Activated T-helper 1 cell treated with anti-CD3 and anti-CD28 coated beads, Interleukin-12 subunit alpha, Interleukin-12 subunit beta, Interleukin-2, Interleukin-4 antibody, amounts not matched to agents 30 ng/mL and 10 ng/mL and 1 ng/mL, durations not matched to agents 14 hours and 24 hours and 36 hours (primary cell): ENCODE results near the gene CENPF. TPM values are rescaled to one million over a fixed set of nuclear protein-coding genes. Genes with fewer than 3 reads are reported as not detected.

Source experiments
- DNase-seq: peaks from one replicate; pipeline ENCODE4 v3.0.0; 2021; ENCODE audit warnings: low spot score
- H3K27ac Mint-ChIP-seq: one replicate; pipeline ENCODE4 v1.8.0; 2021; ENCODE audit warnings: mild to moderate bottlenecking, mixed read lengths
- H3K27me3 Mint-ChIP-seq: one replicate; pipeline ENCODE4 v1.8.0; 2022; ENCODE audit warnings: mild to moderate bottlenecking, moderate library complexity, mixed read lengths; ENCODE audit not compliant: insufficient read depth
- H3K36me3 Mint-ChIP-seq: one replicate; pipeline ENCODE4 v1.8.0; 2021; ENCODE audit warnings: low read depth, mixed read lengths
- H3K4me1 Mint-ChIP-seq: one replicate; pipeline ENCODE4 v1.8.0; 2021; ENCODE audit warnings: low read depth, mixed read lengths
- H3K4me3 Mint-ChIP-seq: one replicate; pipeline ENCODE4 v1.8.0; 2021; ENCODE audit warnings: mild to moderate bottlenecking, moderate library complexity, mixed read lengths
- H3K9me3 Mint-ChIP-seq: one replicate; pipeline ENCODE4 v1.8.0; 2021; ENCODE audit warnings: mixed read lengths
- intact Hi-C: fragments of 100-400 bp; cut with micrococcal nuclease; formaldehyde crosslinking; loops from one replicate; pipeline ENCODE4 v1.15.1; 2024
- total RNA-seq: library from RNA; stranded (reverse); gene quantifications from 2 replicates; pipeline ENCODE4 v1.2.3, GENCODE V29; 2022

Gene CENPF
- total RNA-seq, 1 donor from 2014 or later = 51.7 TPM

GRCh38 chr1:214683621-214684020 lies 80.6 kb downstream of the CENPF start:
- no peak overlapping the region for H3K4me3 Mint-ChIP-seq

GRCh38 chr1:214685906-214686305 lies 82.9 kb downstream of the CENPF start:
- Mint-ChIP-seq H3K4me3 (no peak overlapping the region), H3K27ac (no peak overlapping the region), H3K27me3 (peaks cover 3% of the 10 kb centered on the region), H3K4me1 (no peaks in the 10 kb centered on the region), H3K36me3 (no peaks in the 10 kb centered on the region), H3K9me3 (no peaks in the 10 kb centered on the region)
- no peak for DNase-seq
- intact Hi-C loops = no loop called here

More at GRCh38 chr1:214683621-214684020, 80.6 kb downstream of the CENPF start:
- intact Hi-C loops = no loop called here
- H3K4me1 Mint-ChIP-seq = no peaks in the 10 kb centered on the region
- no peak overlapping the region for H3K27ac Mint-ChIP-seq
- DNase-seq = no peak
- H3K36me3 Mint-ChIP-seq = no peaks in the 10 kb centered on the region
- no peaks in the 10 kb centered on the region for H3K9me3 Mint-ChIP-seq
- peaks cover 6% of the 10 kb centered on the region for H3K27me3 Mint-ChIP-seq

GRCh38 chr1:214686497-214686896 lies 83.5 kb downstream of the CENPF start:
- Mint-ChIP-seq H3K9me3 (no peaks in the 10 kb centered on the region), H3K36me3 (no peaks in the 10 kb centered on the region), H3K4me1 (no peaks in the 10 kb centered on the region), H3K4me3 (no peak overlapping the region), H3K27ac (no peak overlapping the region), H3K27me3 (peaks cover 3% of the 10 kb centered on the region)
- intact Hi-C loops = no loop called here
- DNase-seq = no peak

GRCh38 chr1:214688891-214689290 lies 85.9 kb downstream of the CENPF start:
- Mint-ChIP-seq H3K4me3 (no peak overlapping the region), H3K9me3 (no peaks in the 10 kb centered on the region), H3K27me3 (peaks cover 3% of the 10 kb centered on the region), H3K36me3 (no peaks in the 10 kb centered on the region), H3K27ac (no peak overlapping the region), H3K4me1 (no peaks in the 10 kb centered on the region)
- no peak for DNase-seq
- intact Hi-C loops = no loop called here

GRCh38 chr1:214694769-214695168 lies 91.8 kb downstream of the CENPF start:
- no peak overlapping the region for H3K27ac Mint-ChIP-seq
- no peak for DNase-seq
- H3K4me1 Mint-ChIP-seq = no peaks in the 10 kb centered on the region
- H3K27me3 Mint-ChIP-seq = no peaks in the 10 kb centered on the region
- intact Hi-C loops = no loop called here
- H3K36me3 Mint-ChIP-seq = no peaks in the 10 kb centered on the region
- H3K9me3 Mint-ChIP-seq = no peaks in the 10 kb centered on the region
- no peak overlapping the region for H3K4me3 Mint-ChIP-seq

GRCh38 chr1:214698559-214698958 lies 95.6 kb downstream of the CENPF start:
- DNase-seq = no peak
- H3K27ac Mint-ChIP-seq = no peak overlapping the region
- no peaks in the 10 kb centered on the region for H3K4me1 Mint-ChIP-seq
- no peaks in the 10 kb centered on the region for H3K36me3 Mint-ChIP-seq
- intact Hi-C loops = no loop called here
- H3K27me3 Mint-ChIP-seq = no peaks in the 10 kb centered on the region
- peaks cover 4% of the 10 kb centered on the region for H3K9me3 Mint-ChIP-seq
- no peak overlapping the region for H3K4me3 Mint-ChIP-seq

GRCh38 chr1:214700437-214700836 lies 97.4 kb downstream of the CENPF start:
- intact Hi-C loops = no loop called here
- DNase-seq = no peak
- no peak overlapping the region for H3K4me3 Mint-ChIP-seq
- H3K27ac Mint-ChIP-seq = no peak overlapping the region
- no peaks in the 10 kb centered on the region for H3K36me3 Mint-ChIP-seq
- H3K4me1 Mint-ChIP-seq = no peaks in the 10 kb centered on the region
- H3K9me3 Mint-ChIP-seq = peaks cover 8% of the 10 kb centered on the region
- H3K27me3 Mint-ChIP-seq = no peaks in the 10 kb centered on the region

- Mint-ChIP-seq H3K36me3 (no peaks in the 10 kb centered on the region), H3K4me3 (no peak overlapping the region), H3K27ac (no peak overlapping the region), H3K9me3 (peaks cover 8% of the 10 kb centered on the region), H3K4me1 (no peaks in the 10 kb centered on the region), H3K27me3 (no peaks in the 10 kb centered on the region)
- intact Hi-C loops = no loop called here
- no peak for DNase-seq
Observed at GRCh38 chr1:214702556-214702955, 99.6 kb downstream of the CENPF start.

GRCh38 chr1:214707306-214708087 lies 104.5 kb downstream of the CENPF start:
- Mint-ChIP-seq H3K9me3 (peaks cover 8% of the 10 kb centered on the region), H3K4me1 (no peaks in the 10 kb centered on the region), H3K27me3 (no peaks in the 10 kb centered on the region), H3K36me3 (no peaks in the 10 kb centered on the region), H3K27ac (no peak overlapping the region), H3K4me3 (no peak overlapping the region)
- no peak for DNase-seq
- intact Hi-C loops = no loop called here

- Mint-ChIP-seq H3K36me3 (no peaks in the 10 kb centered on the region), H3K4me1 (no peaks in the 10 kb centered on the region), H3K27me3 (no peaks in the 10 kb centered on the region), H3K9me3 (peaks cover 4% of the 10 kb centered on the region), H3K4me3 (no peak overlapping the region), H3K27ac (no peak overlapping the region)
- no peak for DNase-seq
- intact Hi-C loops = no loop called here
Observed at GRCh38 chr1:214708321-214708955, 105.4 kb downstream of the CENPF start.

GRCh38 chr1:214709241-214709640 lies 106.2 kb downstream of the CENPF start:
- intact Hi-C loops = no loop called here
- Mint-ChIP-seq H3K4me3 (no peak overlapping the region), H3K27ac (no peak overlapping the region), H3K9me3 (no peaks in the 10 kb centered on the region), H3K27me3 (no peaks in the 10 kb centered on the region), H3K4me1 (no peaks in the 10 kb centered on the region), H3K36me3 (no peaks in the 10 kb centered on the region)
- DNase-seq = no peak

GRCh38 chr1:214712737-214713136 lies 109.7 kb downstream of the CENPF start:
- Mint-ChIP-seq H3K27ac (no peak overlapping the region), H3K4me1 (no peaks in the 10 kb centered on the region), H3K36me3 (no peaks in the 10 kb centered on the region), H3K9me3 (no peaks in the 10 kb centered on the region), H3K27me3 (no peaks in the 10 kb centered on the region), H3K4me3 (no peak overlapping the region)
- no peak for DNase-seq
- intact Hi-C loops = no loop called here
